GM19463 (cell line): ENCODE results near the gene SNRNP25.
A peak's percentile ranks its signal among the peaks of the same experiment; 100 is the strongest.

Experiments used
- ATAC-seq: cut with Tn5 transposase; IDR thresholded peaks from one replicate; pipeline ENCODE4 v1.9.1; 2021; ENCODE audit warnings: mild to moderate bottlenecking, moderate library complexity; ENCODE audit not compliant: unreplicated experiment

SNRNP25 gene

DNA sequence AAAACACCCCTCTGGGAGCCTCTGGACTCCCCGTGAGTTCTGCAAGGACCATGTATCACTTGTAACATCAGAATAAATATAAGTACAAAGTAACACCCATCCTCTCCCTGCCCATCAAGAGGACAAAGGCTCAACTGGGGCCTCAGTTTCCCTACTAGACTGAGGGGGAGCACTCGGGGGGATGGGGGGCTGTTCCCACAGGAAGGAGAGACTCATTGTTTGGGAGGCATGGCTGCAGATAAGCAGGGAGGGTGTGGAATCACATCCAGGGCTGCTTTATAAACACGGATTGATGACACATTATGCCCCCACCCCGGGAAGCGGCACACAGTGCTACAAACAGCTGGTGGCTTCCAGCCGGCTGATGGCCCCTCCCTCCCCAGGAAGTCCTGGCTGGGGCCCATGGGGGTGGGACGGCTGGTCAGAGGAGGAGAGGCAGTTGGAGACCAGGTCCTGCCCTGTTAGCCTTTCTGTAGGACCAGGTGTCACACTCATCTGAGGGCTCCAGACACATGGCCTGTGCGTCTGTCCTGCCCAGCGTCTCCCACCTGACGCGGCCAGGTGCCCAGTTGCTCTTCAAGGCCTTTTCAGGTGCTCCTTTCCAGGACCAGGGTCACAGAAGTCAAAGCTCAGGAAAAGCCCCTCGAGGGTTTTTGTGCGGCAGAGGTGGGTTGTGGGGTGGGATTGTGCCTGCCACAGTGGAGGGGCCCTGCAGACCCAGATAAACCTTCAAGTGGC is 23.1 kb downstream of the SNRNP25 start:
- ATAC-seq = no peak

DNA sequence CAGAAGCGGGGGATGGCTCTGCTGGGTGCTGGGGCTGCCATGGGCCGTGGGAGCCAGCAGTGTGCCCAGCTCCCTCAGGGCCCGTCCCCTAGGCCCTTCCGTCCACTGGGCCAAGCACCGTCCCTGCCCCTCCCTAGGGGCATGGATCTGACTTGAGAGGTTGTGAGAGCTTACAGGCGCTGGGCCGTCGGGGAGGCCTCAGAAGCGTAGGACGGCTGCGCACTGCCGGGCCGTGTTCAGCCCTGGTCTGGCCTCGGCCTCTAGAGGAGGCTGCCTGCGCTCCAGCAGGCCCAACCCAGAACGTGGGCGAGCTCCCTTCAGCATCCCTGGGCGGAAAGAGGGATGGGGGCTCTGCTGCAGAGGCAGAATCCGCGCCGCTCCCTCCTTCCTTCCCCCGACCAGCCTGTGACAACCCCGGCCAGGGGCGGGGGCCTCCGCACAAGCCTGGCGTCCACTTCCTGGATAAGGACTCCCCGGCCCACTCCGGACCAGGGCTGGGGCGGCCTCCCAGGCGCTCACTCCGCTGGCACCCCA is 23.7 kb downstream of the SNRNP25 start:
- peak; percentile 21 for ATAC-seq

- ATAC-seq = peak; percentile 82
Observed at GRCh38 chr16:77807-78443, 24.3 kb downstream of the SNRNP25 start, which contains the start of gene MPG. Gene MPG (plus strand): TSS chr16:78225. CDS start chr16:78310, 85 bp downstream.

GRCh38 chr16:78444-79150 is 25.0 kb downstream of the SNRNP25 start:
- peak; percentile 28 for ATAC-seq

GRCh38 chr16:79151-80054 is 25.8 kb downstream of the SNRNP25 start:
- ATAC-seq = no peak

DNA sequence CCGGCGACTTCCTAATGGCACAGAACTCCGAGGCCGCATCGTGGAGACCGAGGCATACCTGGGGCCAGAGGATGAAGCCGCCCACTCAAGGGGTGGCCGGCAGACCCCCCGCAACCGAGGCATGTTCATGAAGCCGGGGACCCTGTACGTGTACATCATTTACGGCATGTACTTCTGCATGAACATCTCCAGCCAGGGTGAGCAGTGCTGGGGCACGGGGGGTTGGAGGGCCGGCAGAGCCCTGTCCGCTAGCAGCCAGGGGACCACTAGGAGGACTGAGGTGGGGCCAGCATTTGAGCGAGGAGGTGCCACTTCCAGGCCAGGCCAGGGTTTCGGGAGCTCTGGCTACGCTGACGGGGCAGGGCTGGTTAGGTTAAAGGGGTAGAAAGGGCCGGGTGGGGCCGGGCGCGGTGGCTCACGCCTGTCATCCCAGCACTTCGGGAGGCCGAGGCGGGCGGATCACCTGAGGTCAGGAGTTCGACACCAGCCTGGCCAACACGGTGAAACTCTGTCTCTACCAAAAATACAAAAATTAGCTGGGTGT is 29.5 kb downstream of the SNRNP25 start:
- ATAC-seq = no peak

GRCh38 chr16:83781-84615 is 30.4 kb downstream of the SNRNP25 start:
- no peak for ATAC-seq

GRCh38 chr16:84718-85406 is 31.2 kb downstream of the SNRNP25 start:
- peak; percentile 75 for ATAC-seq

GRCh38 chr16:85407-85782 is 31.8 kb downstream of the SNRNP25 start:
- no peak for ATAC-seq

- ATAC-seq = no peak
Observed at GRCh38 chr16:85865-86264, 32.2 kb downstream of the SNRNP25 start.

- no peak for ATAC-seq
Observed at GRCh38 chr16:86483-86952, 32.9 kb downstream of the SNRNP25 start.

GRCh38 chr16:88613-89012 is 35.0 kb downstream of the SNRNP25 start:
- ATAC-seq = no peak

DNA sequence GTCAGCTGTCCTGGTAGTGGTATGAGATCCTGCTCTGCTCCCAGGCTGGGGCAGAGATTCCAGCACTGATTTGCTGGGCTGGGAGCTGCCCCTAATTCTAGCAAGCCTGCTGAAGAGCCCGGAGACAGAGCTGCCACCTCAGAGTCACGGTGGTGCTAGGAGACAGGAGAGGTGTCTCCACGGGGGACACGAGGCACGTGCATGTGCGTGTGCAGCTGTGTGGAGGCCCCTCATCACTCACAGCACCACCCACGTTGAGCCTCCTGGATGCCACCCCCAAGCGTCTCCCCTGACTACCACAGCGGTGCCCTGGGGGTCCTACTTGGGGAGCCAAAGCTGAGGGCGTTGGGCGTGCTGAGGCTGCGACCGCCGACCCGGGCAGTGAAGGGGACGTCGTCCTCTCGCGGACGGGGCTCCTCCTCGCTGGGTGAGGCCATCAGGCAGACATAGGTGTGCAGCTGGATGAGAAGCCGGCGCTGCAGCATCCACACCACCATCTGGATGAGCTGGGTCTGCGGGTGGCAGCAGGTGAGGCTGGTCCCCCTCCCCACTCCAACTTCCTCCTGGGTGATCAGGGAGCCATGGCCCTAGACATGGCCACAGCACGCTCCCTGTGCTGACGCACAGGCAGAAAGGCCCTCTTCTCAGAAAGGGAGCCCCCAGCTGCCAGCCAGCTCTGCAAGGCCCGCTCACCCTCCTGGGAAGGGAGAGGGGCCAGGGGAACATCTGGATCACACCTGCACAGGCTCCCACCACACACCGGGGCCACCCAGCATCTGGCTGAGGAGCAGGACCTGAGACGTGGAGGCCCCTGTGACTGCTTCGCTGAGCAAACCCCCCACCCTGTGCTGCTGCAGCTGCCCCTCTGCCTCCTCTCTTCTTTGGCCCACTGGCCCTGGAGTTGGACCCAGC is 36.0 kb downstream of the SNRNP25 start:
- ATAC-seq = no peak

GRCh38 chr16:91484-91883 is 37.9 kb downstream of the SNRNP25 start:
- no peak for ATAC-seq

GRCh38 chr16:92431-93339 is 39.1 kb downstream of the SNRNP25 start:
- no peak for ATAC-seq

DNA sequence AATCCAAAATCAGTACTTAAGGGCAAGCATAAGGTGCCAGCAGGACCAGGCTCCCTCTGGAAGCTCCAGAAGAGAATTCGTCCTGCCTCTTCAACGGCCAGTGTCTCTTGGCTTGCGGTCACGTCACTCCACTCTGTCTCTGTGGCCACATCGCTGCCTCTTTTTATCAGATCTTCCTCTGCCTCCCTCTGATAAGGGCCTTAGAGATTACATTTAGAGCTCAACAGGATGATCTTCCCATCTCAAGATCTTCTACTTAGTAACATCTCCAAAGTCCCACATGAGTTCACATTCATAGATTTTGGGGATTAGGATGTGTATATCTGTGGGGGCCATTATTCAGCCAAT is 41.3 kb downstream of the SNRNP25 start:
- ATAC-seq = no peak

- peak; percentile 65 for ATAC-seq
Observed at GRCh38 chr16:96935-97381, 43.3 kb downstream of the SNRNP25 start.
